Measurements from ENCODE around the gene PTPN14. TPM values are rescaled to one million over a fixed set of nuclear protein-coding genes. Genes with fewer than 3 reads are reported as not detected.
"Not testable (repeated sequence)": the region's sequence is repeated elsewhere in the genome, so short reads cannot be mapped to it uniquely, and the experiment has no call there.

Gene PTPN14
- total and polyA plus RNA-seq, 2 donors, result 1.3 to 4.3 TPM

- DNase-seq (ENCODE audit: low read depth in 6 of 9, low spot score in 9 of 9); H3K4me3 ChIP-seq (ENCODE audit: low read length in 2 of 2): not testable (repeated sequence)
- WGBS, result 95% methylated on average over 3 of the region's 3 CpGs
Observed at GRCh38 chr1:214509622-214510021, 41.8 kb downstream of the PTPN14 start.

DNA sequence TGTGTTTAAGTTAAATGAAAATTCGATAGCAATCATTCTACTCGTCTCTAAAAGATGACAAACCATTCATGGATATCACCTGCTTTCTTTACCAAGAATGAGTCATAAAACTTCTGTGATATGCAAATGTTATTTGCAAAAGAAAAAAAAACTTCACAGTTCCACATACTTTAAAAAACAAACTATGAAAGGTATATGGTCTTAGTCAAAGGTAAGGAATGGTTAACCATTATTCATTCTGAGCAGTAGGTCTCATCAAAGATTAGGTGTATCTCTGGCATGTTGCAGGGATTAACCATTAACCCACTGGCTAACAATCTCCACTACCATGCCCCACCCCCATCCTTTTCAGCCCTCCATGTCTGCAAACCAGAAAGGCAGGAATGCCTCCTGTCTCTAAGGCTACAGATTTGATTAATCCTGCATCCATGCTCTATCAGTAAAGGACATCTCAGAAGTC is 44.4 kb downstream of the PTPN14 start:
- WGBS, result 54% methylated on average over 2 of the region's 2 CpGs
- no peaks in the 10 kb centered on the region for H3K27me3 ChIP-seq (ENCODE audit: control insufficient read depth in 2 of 2, insufficient read depth in 1 of 2, low read length in 1 of 2)

More at GRCh38 chr1:214509622-214510021, 41.8 kb downstream of the PTPN14 start:
- H3K36me3 ChIP-seq (ENCODE audit: control insufficient read depth in 2 of 2, insufficient read depth in 2 of 2, low read length in 1 of 2); H3K27me3 ChIP-seq (ENCODE audit: control insufficient read depth in 2 of 2, insufficient read depth in 1 of 2, low read length in 1 of 2); H3K9me3 ChIP-seq (ENCODE audit: control insufficient read depth in 2 of 2, insufficient read depth in 1 of 2, low read length in 1 of 2); H3K4me1 ChIP-seq (ENCODE audit: control insufficient read depth in 2 of 2, insufficient read depth in 2 of 2, low read length in 2 of 2); H3K27ac ChIP-seq (ENCODE audit: low read depth in 1 of 2, low read length in 1 of 2): not testable (repeated sequence)

GRCh38 chr1:214505134-214505533 is 46.3 kb downstream of the PTPN14 start:
- no peaks in the 10 kb centered on the region for H3K36me3 ChIP-seq (ENCODE audit: control insufficient read depth in 2 of 2, insufficient read depth in 2 of 2, low read length in 1 of 2)
- H3K27ac ChIP-seq (ENCODE audit: low read depth in 1 of 2, low read length in 1 of 2), result no peak overlapping the region
- 95% methylated on average over 8 of the region's 8 CpGs for WGBS
- H3K4me3 ChIP-seq (ENCODE audit: low read length in 2 of 2), result no peak overlapping the region
- DNase-seq (ENCODE audit: low read depth in 6 of 9, low spot score in 9 of 9), result no peak
- H3K9me3 ChIP-seq (ENCODE audit: control insufficient read depth in 2 of 2, insufficient read depth in 1 of 2, low read length in 1 of 2), result no peaks in the 10 kb centered on the region
- no peaks in the 10 kb centered on the region for H3K27me3 ChIP-seq (ENCODE audit: control insufficient read depth in 2 of 2, insufficient read depth in 1 of 2, low read length in 1 of 2)
- no peaks in the 10 kb centered on the region for H3K4me1 ChIP-seq (ENCODE audit: control insufficient read depth in 2 of 2, insufficient read depth in 2 of 2, low read length in 2 of 2)

More for the DNA sequence above, 44.4 kb downstream of the PTPN14 start:
- Histone ChIP-seq H3K27ac (ENCODE audit: low read depth in 1 of 2, low read length in 1 of 2) (no peak overlapping the region), H3K9me3 (ENCODE audit: control insufficient read depth in 2 of 2, insufficient read depth in 1 of 2, low read length in 1 of 2) (no peaks in the 10 kb centered on the region), H3K36me3 (ENCODE audit: control insufficient read depth in 2 of 2, insufficient read depth in 2 of 2, low read length in 1 of 2) (no peaks in the 10 kb centered on the region), H3K4me3 (ENCODE audit: low read length in 2 of 2) (no peak overlapping the region), H3K4me1 (ENCODE audit: control insufficient read depth in 2 of 2, insufficient read depth in 2 of 2, low read length in 2 of 2) (no peaks in the 10 kb centered on the region)
- DNase-seq (ENCODE audit: low read depth in 6 of 9, low spot score in 9 of 9), result no peak

DNA sequence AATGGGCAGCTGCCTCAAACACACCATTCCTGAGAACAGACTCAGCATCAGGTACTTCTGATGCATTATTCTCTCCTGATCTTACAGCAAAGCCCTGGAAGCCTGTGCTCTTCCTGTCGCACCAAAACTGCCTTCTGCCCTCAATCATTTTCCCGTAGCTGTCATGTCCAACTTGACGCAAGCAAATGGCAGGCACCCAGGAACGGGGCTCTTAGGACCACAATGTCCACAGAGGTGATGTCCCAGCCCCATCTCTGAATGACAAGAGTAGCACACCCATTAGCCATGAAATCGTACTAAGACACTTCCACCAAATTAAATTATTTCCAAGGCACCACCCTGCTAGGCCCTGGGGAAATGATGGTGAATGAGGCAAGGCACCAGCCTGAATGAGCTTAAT is 47.1 kb downstream of the PTPN14 start:
- Histone ChIP-seq H3K4me3 (ENCODE audit: low read length in 2 of 2) (no peak overlapping the region), H3K9me3 (ENCODE audit: control insufficient read depth in 2 of 2, insufficient read depth in 1 of 2, low read length in 1 of 2) (no peaks in the 10 kb centered on the region), H3K36me3 (ENCODE audit: control insufficient read depth in 2 of 2, insufficient read depth in 2 of 2, low read length in 1 of 2) (no peaks in the 10 kb centered on the region), H3K27ac (ENCODE audit: low read depth in 1 of 2, low read length in 1 of 2) (no peak overlapping the region), H3K27me3 (ENCODE audit: control insufficient read depth in 2 of 2, insufficient read depth in 1 of 2, low read length in 1 of 2) (no peaks in the 10 kb centered on the region), H3K4me1 (ENCODE audit: control insufficient read depth in 2 of 2, insufficient read depth in 2 of 2, low read length in 2 of 2) (no peaks in the 10 kb centered on the region)
- DNase-seq (ENCODE audit: low read depth in 6 of 9, low spot score in 9 of 9), result no peak
- 96% methylated on average over 5 of the region's 5 CpGs for WGBS

- H3K27ac ChIP-seq (ENCODE audit: low read depth in 1 of 2, low read length in 1 of 2), result no peak overlapping the region
- no peaks in the 10 kb centered on the region for H3K27me3 ChIP-seq (ENCODE audit: control insufficient read depth in 2 of 2, insufficient read depth in 1 of 2, low read length in 1 of 2)
- 96% methylated on average over 4 of the region's 4 CpGs for WGBS
- no peak for DNase-seq (ENCODE audit: low read depth in 6 of 9, low spot score in 9 of 9)
- no peaks in the 10 kb centered on the region for H3K4me1 ChIP-seq (ENCODE audit: control insufficient read depth in 2 of 2, insufficient read depth in 2 of 2, low read length in 2 of 2)
- H3K4me3 ChIP-seq (ENCODE audit: low read length in 2 of 2), result no peak overlapping the region
- H3K36me3 ChIP-seq (ENCODE audit: control insufficient read depth in 2 of 2, insufficient read depth in 2 of 2, low read length in 1 of 2), result no peaks in the 10 kb centered on the region
- no peaks in the 10 kb centered on the region for H3K9me3 ChIP-seq (ENCODE audit: control insufficient read depth in 2 of 2, insufficient read depth in 1 of 2, low read length in 1 of 2)
Observed at GRCh38 chr1:214503553-214503952, 47.8 kb downstream of the PTPN14 start.

DNA sequence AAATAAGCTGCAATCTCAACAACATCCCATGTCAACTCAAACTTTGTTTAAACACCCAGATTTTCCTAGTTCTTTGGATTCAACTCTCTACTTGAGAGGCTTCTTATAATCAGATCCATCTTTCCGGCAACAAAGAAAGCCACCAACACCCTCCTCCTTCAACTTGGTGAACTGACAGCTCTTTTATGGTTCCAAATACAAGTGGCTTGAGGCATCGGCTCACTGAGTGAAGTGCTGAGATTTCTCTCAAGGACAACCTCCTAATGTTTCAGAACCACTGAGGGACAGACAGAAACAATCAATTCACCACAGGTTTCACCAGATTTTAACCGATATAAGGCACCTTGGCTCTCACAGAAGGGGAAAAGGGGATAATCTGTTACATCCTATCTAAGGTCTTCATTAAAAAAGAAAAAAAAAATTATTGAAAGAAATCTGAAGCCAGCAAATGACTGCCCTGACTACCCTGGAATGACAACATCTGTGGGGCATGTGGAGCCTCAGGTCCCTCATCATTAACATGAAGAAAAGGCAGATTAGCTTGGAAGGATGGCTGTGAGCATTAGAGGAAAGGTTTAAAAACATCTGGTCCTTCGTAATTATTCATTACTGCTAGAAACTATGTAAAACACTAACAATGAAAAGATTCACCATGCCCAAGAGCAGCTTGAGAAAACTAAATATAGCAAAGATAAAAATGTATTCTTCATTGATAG is 50.9 kb downstream of the PTPN14 start:
- WGBS, result 89% methylated on average over 4 of the region's 4 CpGs
- DNase-seq (ENCODE audit: low read depth in 6 of 9, low spot score in 9 of 9), result no peak
- no peak overlapping the region for H3K4me3 ChIP-seq (ENCODE audit: low read length in 2 of 2)
- no peaks in the 10 kb centered on the region for H3K27me3 ChIP-seq (ENCODE audit: control insufficient read depth in 2 of 2, insufficient read depth in 1 of 2, low read length in 1 of 2)
- H3K9me3 ChIP-seq (ENCODE audit: control insufficient read depth in 2 of 2, insufficient read depth in 1 of 2, low read length in 1 of 2), result no peaks in the 10 kb centered on the region
- H3K4me1 ChIP-seq (ENCODE audit: control insufficient read depth in 2 of 2, insufficient read depth in 2 of 2, low read length in 2 of 2), result no peaks in the 10 kb centered on the region
- no peak overlapping the region for H3K27ac ChIP-seq (ENCODE audit: low read depth in 1 of 2, low read length in 1 of 2)
- H3K36me3 ChIP-seq (ENCODE audit: control insufficient read depth in 2 of 2, insufficient read depth in 2 of 2, low read length in 1 of 2), result no peaks in the 10 kb centered on the region

DNA sequence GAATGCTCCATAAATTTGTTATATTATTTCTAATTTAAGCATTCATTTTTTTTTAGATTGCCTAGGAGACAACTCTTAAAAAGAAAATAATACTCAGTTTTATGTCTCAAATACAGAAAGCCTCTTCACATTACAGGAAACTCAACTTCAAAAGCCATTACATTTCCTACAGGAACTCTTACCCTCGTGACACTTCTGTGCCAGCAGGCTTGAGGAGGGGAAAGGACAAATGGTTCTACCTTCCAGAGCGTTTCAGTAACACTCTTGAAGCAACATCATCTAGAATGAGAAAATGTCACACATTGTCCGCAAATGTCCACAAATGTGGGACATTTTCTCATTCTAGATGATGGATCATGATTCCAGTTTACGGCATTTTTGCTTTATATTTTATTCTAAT is 51.7 kb downstream of the PTPN14 start:
- 69% methylated on average over 4 of the region's 4 CpGs for WGBS

GRCh38 chr1:214498021-214498420 is 53.4 kb downstream of the PTPN14 start:
- no peak for DNase-seq (ENCODE audit: low read depth in 6 of 9, low spot score in 9 of 9)
- H3K9me3 ChIP-seq (ENCODE audit: control insufficient read depth in 2 of 2, insufficient read depth in 1 of 2, low read length in 1 of 2), result no peaks in the 10 kb centered on the region
- 89% methylated on average over 1 of the region's 1 CpG for WGBS
- H3K27ac ChIP-seq (ENCODE audit: low read depth in 1 of 2, low read length in 1 of 2), result no peak overlapping the region
- no peak overlapping the region for H3K4me3 ChIP-seq (ENCODE audit: low read length in 2 of 2)
- H3K36me3 ChIP-seq (ENCODE audit: control insufficient read depth in 2 of 2, insufficient read depth in 2 of 2, low read length in 1 of 2), result no peaks in the 10 kb centered on the region
- no peaks in the 10 kb centered on the region for H3K27me3 ChIP-seq (ENCODE audit: control insufficient read depth in 2 of 2, insufficient read depth in 1 of 2, low read length in 1 of 2)
- H3K4me1 ChIP-seq (ENCODE audit: control insufficient read depth in 2 of 2, insufficient read depth in 2 of 2, low read length in 2 of 2), result no peaks in the 10 kb centered on the region

More for the DNA sequence above, 51.7 kb downstream of the PTPN14 start:
- Histone ChIP-seq H3K27me3 (ENCODE audit: control insufficient read depth in 2 of 2, insufficient read depth in 1 of 2, low read length in 1 of 2) (no peaks in the 10 kb centered on the region), H3K27ac (ENCODE audit: low read depth in 1 of 2, low read length in 1 of 2) (no peak overlapping the region), H3K4me3 (ENCODE audit: low read length in 2 of 2) (no peak overlapping the region), H3K4me1 (ENCODE audit: control insufficient read depth in 2 of 2, insufficient read depth in 2 of 2, low read length in 2 of 2) (no peaks in the 10 kb centered on the region), H3K9me3 (ENCODE audit: control insufficient read depth in 2 of 2, insufficient read depth in 1 of 2, low read length in 1 of 2) (no peaks in the 10 kb centered on the region), H3K36me3 (ENCODE audit: control insufficient read depth in 2 of 2, insufficient read depth in 2 of 2, low read length in 1 of 2) (no peaks in the 10 kb centered on the region)
- no peak for DNase-seq (ENCODE audit: low read depth in 6 of 9, low spot score in 9 of 9)

DNA sequence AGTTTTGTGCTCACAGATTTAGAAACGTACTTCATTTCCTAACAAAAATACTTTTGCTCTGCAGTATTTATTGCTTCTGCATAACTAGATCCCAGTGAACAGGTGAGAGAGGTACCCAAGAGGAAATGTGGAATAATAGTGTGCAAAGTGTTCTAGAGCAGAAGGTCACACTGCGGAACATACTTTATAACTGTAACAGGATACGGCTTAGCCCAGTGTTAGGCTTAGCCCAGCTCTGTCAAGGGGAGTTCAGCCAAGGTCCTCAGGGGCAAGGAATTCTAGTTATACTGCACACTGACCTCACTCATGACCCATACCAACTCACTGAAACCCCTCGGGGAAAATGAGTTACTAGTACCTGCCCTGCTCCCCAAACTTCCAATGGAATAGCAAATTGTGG is 55.3 kb downstream of the PTPN14 start:
- no peaks in the 10 kb centered on the region for H3K4me1 ChIP-seq (ENCODE audit: control insufficient read depth in 2 of 2, insufficient read depth in 2 of 2, low read length in 2 of 2)
- H3K27ac ChIP-seq (ENCODE audit: low read depth in 1 of 2, low read length in 1 of 2), result no peak overlapping the region
- DNase-seq (ENCODE audit: low read depth in 6 of 9, low spot score in 9 of 9), result no peak
- H3K27me3 ChIP-seq (ENCODE audit: control insufficient read depth in 2 of 2, insufficient read depth in 1 of 2, low read length in 1 of 2), result no peaks in the 10 kb centered on the region
- H3K9me3 ChIP-seq (ENCODE audit: control insufficient read depth in 2 of 2, insufficient read depth in 1 of 2, low read length in 1 of 2), result no peaks in the 10 kb centered on the region
- no peak overlapping the region for H3K4me3 ChIP-seq (ENCODE audit: low read length in 2 of 2)
- no peaks in the 10 kb centered on the region for H3K36me3 ChIP-seq (ENCODE audit: control insufficient read depth in 2 of 2, insufficient read depth in 2 of 2, low read length in 1 of 2)
- 94% methylated on average over 4 of the region's 4 CpGs for WGBS

Measured in thymus (tissue), 11 donors.